IMR-90 (cell line): Measurements from ENCODE around the gene CYRIA. TPM values are rescaled to one million over a fixed set of nuclear protein-coding genes. Genes with fewer than 3 reads are reported as not detected.

ENCODE experiments used
- ATAC-seq: fragments of 200-7000 bp; cut with Tn5 transposase; 2 replicates; pipeline ENCODE4 v1.9.1; 2020; ENCODE audit warnings: low read depth, mild to moderate bottlenecking, moderate library complexity
- BruUV-seq: library from RNA; stranded (reverse); fragments of 400-500 nt; replicated peaks from 2 replicates; lab custom pipeline; 2021; lab: Mats Ljungman, UMichigan
- CTCF ChIA-PET: fragments of 300-600 bp; formaldehyde crosslinking; extraction: SDS; loops from one replicate; lab custom pipeline; 2021; ENCODE audit warnings: antibody characterized with exemption; lab: Yijun Ruan, JAX
- POLR2A ChIA-PET: fragments of 300-600 bp; sonication (Branson Sonifier 250); formaldehyde crosslinking; loops from one replicate; lab custom pipeline; 2022; ENCODE audit warnings: antibody characterized with exemption; ENCODE audit not compliant: unreplicated experiment; lab: Charles Lee
- DNase-seq: peaks from one replicate; pipeline ENCODE4 v3.0.0; 2013
- H2AFZ ChIP-seq: replicated peaks from 2 replicates; pipeline ENCODE3; 2013; ENCODE audit warnings: low read length, mild to moderate bottlenecking; ENCODE audit not compliant: poor library complexity
- H2AK5ac ChIP-seq: 2 replicates; pipeline ENCODE4 v1.6.1; 2013; ENCODE audit warnings: low read depth, low read length, inconsistent platforms
- H2AK9ac ChIP-seq: replicated peaks from 2 replicates; pipeline ENCODE3; 2013; ENCODE audit warnings: mild to moderate bottlenecking, low read depth, low read length, moderate library complexity; ENCODE audit not compliant: poor library complexity
- H2BK120ac ChIP-seq: 2 replicates; pipeline ENCODE4 v1.6.1; 2013; ENCODE audit warnings: low read depth, low read length, inconsistent platforms
- H2BK15ac ChIP-seq: 3 replicates; pipeline ENCODE4 v1.6.1; 2013; ENCODE audit warnings: low read depth, low read length, inconsistent platforms
- H2BK20ac ChIP-seq: 2 replicates; pipeline ENCODE4 v1.6.1; 2013; ENCODE audit warnings: low read depth, mild to moderate bottlenecking, inconsistent platforms, low read length, moderate library complexity
- H2BK5ac ChIP-seq: 2 replicates; pipeline ENCODE4 v1.6.1; 2013; ENCODE audit warnings: mild to moderate bottlenecking, low read depth, low read length, inconsistent platforms; ENCODE audit not compliant: poor library complexity, severe bottlenecking
- H3K14ac ChIP-seq: replicated peaks from 2 replicates; pipeline ENCODE4 v1.6.1; 2013; ENCODE audit warnings: low read depth, low read length, inconsistent platforms
- H3K18ac ChIP-seq: 2 replicates; pipeline ENCODE4 v1.6.1; 2013; ENCODE audit warnings: low read depth, low read length, control low read depth
- H3K23ac ChIP-seq: 2 replicates; pipeline ENCODE4 v1.6.1; 2013; ENCODE audit warnings: low read depth, low read length, inconsistent platforms
- H3K27ac ChIP-seq: 2 replicates; pipeline ENCODE4 v1.5.1; 2013; ENCODE audit warnings: mild to moderate bottlenecking, control low read depth, low read length; ENCODE audit not compliant: insufficient read depth
- H3K27me3 ChIP-seq: 2 replicates; pipeline ENCODE4 v1.6.1; 2013; ENCODE audit warnings: low read length; ENCODE audit not compliant: control insufficient read depth, insufficient read depth
- H3K36me3 ChIP-seq: 2 replicates; pipeline ENCODE4 v1.6.1; 2013; ENCODE audit warnings: low read length, mixed read lengths; ENCODE audit not compliant: control insufficient read depth, insufficient read depth
- H3K4ac ChIP-seq: 2 replicates; pipeline ENCODE4 v1.6.1; 2013; ENCODE audit warnings: low read depth, low read length, inconsistent platforms
- H3K4me1 ChIP-seq: 2 replicates; pipeline ENCODE4 v1.6.1; 2013; ENCODE audit warnings: low read length, mixed read lengths; ENCODE audit not compliant: control insufficient read depth, insufficient read depth
- H3K4me2 ChIP-seq: 2 replicates; pipeline ENCODE4 v1.6.1; 2013; ENCODE audit warnings: low read depth, mild to moderate bottlenecking, control low read depth, low read length, moderate library complexity
- H3K4me3 ChIP-seq: 2 replicates; pipeline ENCODE4 v1.5.1; 2013; ENCODE audit warnings: low read depth, mild to moderate bottlenecking, control low read depth, low read length, moderate library complexity; ENCODE audit not compliant: insufficient read depth
- H3K56ac ChIP-seq: 2 replicates; pipeline ENCODE4 v1.6.1; 2013; ENCODE audit warnings: low read length, inconsistent platforms; ENCODE audit not compliant: insufficient read depth; ENCODE audit errors: extremely low read depth
- H3K79me1 ChIP-seq, 2 experiments: 2 replicates each; pipeline ENCODE4 v1.6.1; 2013; ENCODE audit warnings: low read length in 2 of 2, inconsistent platforms in 1 of 2, low read depth in 1 of 2
- H3K9ac ChIP-seq: 2 replicates; pipeline ENCODE4 v1.6.1; 2013; ENCODE audit warnings: low read depth, low read length, control low read depth
- H3K9me1 ChIP-seq: 2 replicates; pipeline ENCODE4 v1.6.1; 2013; ENCODE audit warnings: low read length, inconsistent platforms; ENCODE audit not compliant: insufficient read depth
- H3K9me3 ChIP-seq: 2 replicates; pipeline ENCODE4 v1.6.1; 2013; ENCODE audit warnings: low read length; ENCODE audit not compliant: control insufficient read depth, insufficient read depth
- H4K20me1 ChIP-seq: 2 replicates; pipeline ENCODE4 v1.6.1; 2013; ENCODE audit warnings: low read length, inconsistent platforms; ENCODE audit not compliant: insufficient read depth
- H4K5ac ChIP-seq: 2 replicates; pipeline ENCODE4 v1.6.1; 2013; ENCODE audit warnings: mild to moderate bottlenecking, low read depth, low read length, control low read depth
- H4K8ac ChIP-seq, 2 experiments: 2 replicates each; pipeline ENCODE4 v1.6.1; 2013; ENCODE audit warnings: low read depth in 2 of 2, low read length in 2 of 2, control low read depth in 1 of 2, inconsistent platforms in 1 of 2
- H4K91ac ChIP-seq: 2 replicates; pipeline ENCODE4 v1.6.1; 2013; ENCODE audit warnings: low read depth, low read length, inconsistent platforms; ENCODE audit not compliant: insufficient read depth
- CEBPB ChIP-seq: IDR thresholded peaks from 2 replicates; pipeline ENCODE4 v1.6.1; 2012; ENCODE audit warnings: low read depth, low read length, improper control_type of control experiment
- CHD1 ChIP-seq: IDR thresholded peaks from 2 replicates; pipeline ENCODE4 v1.6.1; 2012; ENCODE audit warnings: low read depth, low read length, improper control_type of control experiment
- CTCF ChIP-seq: conservative IDR thresholded peaks from 2 replicates; pipeline ENCODE4 v1.5.1; 2012; ENCODE audit warnings: mild to moderate bottlenecking, low read depth, low read length, improper control_type of control experiment
- FOS ChIP-seq: fragments of 150-350 bp; IDR thresholded peaks from 2 replicates; pipeline ENCODE4 v1.6.1; 2016; ENCODE audit warnings: low read depth, low read length
- MAZ ChIP-seq: IDR thresholded peaks from 2 replicates; pipeline ENCODE4 v1.6.1; 2012; ENCODE audit warnings: low read depth, mild to moderate bottlenecking, low read length, improper control_type of control experiment, moderate library complexity, borderline replicate concordance
- MXI1 ChIP-seq: IDR thresholded peaks from 2 replicates; pipeline ENCODE4 v1.6.1; 2012; ENCODE audit warnings: low read depth, mild to moderate bottlenecking, low read length, moderate library complexity, borderline replicate concordance
- NFE2L2 ChIP-seq: fragments of 150-350 bp; IDR thresholded peaks from 2 replicates; pipeline ENCODE4 v1.6.1; 2016; ENCODE audit warnings: low read depth, mild to moderate bottlenecking, low read length
- POLR2A ChIP-seq: IDR thresholded peaks from 2 replicates; pipeline ENCODE4 v1.6.1; 2012; ENCODE audit warnings: mild to moderate bottlenecking, low read depth, low read length
- RAD21 ChIP-seq: IDR thresholded peaks from 2 replicates; pipeline ENCODE4 v1.6.1; 2012; ENCODE audit warnings: low read length, improper control_type of control experiment
- RFX5 ChIP-seq: IDR thresholded peaks from 2 replicates; pipeline ENCODE4 v1.8.0; 2012; ENCODE audit warnings: low read depth, mild to moderate bottlenecking, low read length, moderate library complexity
- SMC3 ChIP-seq: fragments of 150-350 bp; IDR thresholded peaks from 2 replicates; pipeline ENCODE4 v1.6.1; 2016; ENCODE audit warnings: low read depth, mild to moderate bottlenecking, antibody characterized with exemption, low read length, moderate library complexity
- USF2 ChIP-seq: fragments of 150-350 bp; IDR thresholded peaks from 2 replicates; pipeline ENCODE4 v1.6.1; 2017; ENCODE audit warnings: mild to moderate bottlenecking, antibody characterized with exemption, low read length, low read depth
- WGBS, 2 experiments: methylation state at CpG; one replicate each; pipeline versions ENCODE4 v1.1.5 to v1.1.7; 2013; ENCODE audit warnings: missing lambda C conversion rate in 2 of 2; ENCODE audit not compliant: insufficient read length in 1 of 2; ENCODE audit errors: extremely low coverage in 2 of 2; 5-methylcytosine and 5-hydroxymethylcytosine counted together
- dilution Hi-C: fragments of 300-500 bp; cut with HindIII; formaldehyde crosslinking; loops from one replicate; pipeline ENCODE4 v1.14.3; 2018; ENCODE audit warnings: low sequenced_read_pairs; ENCODE audit not compliant: unreplicated experiment
- in situ Hi-C: fragments of 300-500 bp; cut with MboI; formaldehyde crosslinking; loops from 3 replicates; pipeline ENCODE4 v1.14.3; 2019; ENCODE audit warnings: low sequenced_read_pairs, inconsistent platforms, mixed read lengths
- intact Hi-C: fragments of 100-400 bp; cut with micrococcal nuclease; formaldehyde crosslinking; loops from 2 replicates; pipeline ENCODE4 v1.10.0; 2022
- polyA plus RNA-seq, 3 experiments: library from polyadenylated mRNA; depleted of rRNA; stranded (reverse); fragments of >200 nt; gene quantifications; 2 replicates each; pipeline ENCODE4 v1.2.3, GENCODE V29; 2012; ENCODE audit warnings: low replicate concordance in 1 of 3
- total RNA-seq: library from RNA; depleted of rRNA; stranded (reverse); fragments of >200 nt; gene quantifications from 2 replicates; pipeline ENCODE4 v1.2.3, GENCODE V29; 2012
- TF ChIP-seq, protein P1 (sequence below): fragments of 150-350 bp; IDR thresholded peaks from 2 replicates; pipeline ENCODE4 v1.6.1; 2016; ENCODE audit warnings: low read depth, mild to moderate bottlenecking, low read length, moderate library complexity, borderline replicate concordance

CYRIA gene
- total and polyA plus RNA-seq, 2 of the 4 experiments (the other 2 are of a cell fraction), result 1.7 to 3.8 TPM

DNA sequence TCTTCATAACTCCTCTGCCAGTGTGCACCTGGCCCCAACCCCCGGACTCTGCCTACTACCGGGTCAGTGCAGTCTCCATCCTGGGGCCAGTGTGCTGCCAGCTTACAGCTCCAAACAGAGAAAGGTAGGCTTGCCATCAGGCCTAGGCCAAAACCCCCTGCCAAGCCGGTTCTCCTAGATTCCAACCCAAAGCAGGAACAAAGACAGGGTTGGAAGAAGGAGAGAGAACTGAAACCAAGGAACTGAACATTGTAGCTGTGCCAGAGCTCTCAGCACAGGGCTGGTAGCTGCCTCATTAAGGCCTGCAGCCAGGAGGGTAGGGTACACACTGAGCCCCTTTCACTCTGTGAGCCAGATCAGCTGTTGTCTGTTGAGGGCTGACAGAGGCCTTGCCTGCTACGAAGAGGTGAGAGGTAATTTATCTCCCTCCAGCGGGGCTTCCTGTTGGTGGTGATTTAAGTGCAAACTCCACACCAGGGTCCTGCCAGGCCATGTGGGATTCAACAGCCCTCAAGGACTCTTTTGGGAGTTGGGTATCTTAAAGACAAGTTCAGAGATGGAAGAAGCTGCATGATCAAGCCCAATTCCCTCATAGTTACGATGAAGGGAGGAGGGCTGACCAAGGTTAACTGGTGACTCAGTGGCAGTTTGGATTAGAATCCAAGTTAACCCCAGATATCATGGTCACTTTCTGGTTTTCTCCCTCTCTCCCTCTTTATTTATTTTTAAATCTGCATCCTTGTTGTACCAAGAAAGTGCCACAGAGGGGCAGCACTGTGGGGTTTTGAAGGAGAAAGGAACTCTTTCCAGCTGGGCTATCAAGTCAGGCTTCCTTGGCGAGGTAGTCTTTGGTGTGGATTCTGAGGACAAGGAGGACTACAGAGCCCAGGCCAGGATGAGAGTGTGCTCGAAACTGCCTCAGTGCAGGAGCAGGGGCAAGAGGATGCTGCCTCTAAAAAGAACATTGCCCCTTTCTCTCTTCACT, 48.1 kb downstream of the CYRIA start:
- ChIA-PET CTCF (interaction anchor here (0.5 to 3.5 kb wide), 5 partner anchors 8 to 139 kb away, joined by 3 to 17 read pairs (median 3); no protein-coding TSS in a partner anchor), POLR2A (no interaction called here)
- Histone ChIP-seq H3K56ac (no peak overlapping the region), H3K79me1 (no peaks in the 10 kb centered on the region), H4K91ac (no peak overlapping the region), H3K27me3 (no peaks in the 10 kb centered on the region), H3K18ac (no peak overlapping the region), H2BK15ac (no peak overlapping the region; the same call in 2 of the 3 replicates), H2AK9ac (no peak overlapping the region), H3K4me2 (no peak overlapping the region), H2AFZ (no peak overlapping the region), H4K5ac (no peak overlapping the region), H4K20me1 (no peaks in the 10 kb centered on the region), H3K36me3 (peaks cover 16% of the 10 kb centered on the region), H3K23ac (no peak overlapping the region), H3K4me3 (no peak overlapping the region), H3K14ac (no peak overlapping the region), H2BK120ac (no peak overlapping the region), H3K4ac (peak overlapping the region; percentile 13; the same call in 1 of the 2 replicates), H3K9me1 (no peaks in the 10 kb centered on the region; the same call in 1 of the 2 replicates), H4K8ac (no peak overlapping the region), H2AK5ac (no peak overlapping the region), H3K9ac (no peak overlapping the region), H3K27ac (no peak overlapping the region), H2BK5ac (no peak overlapping the region), H2BK20ac (no peak overlapping the region), H3K4me1 (peaks cover 21% of the 10 kb centered on the region), H3K9me3 (no peaks in the 10 kb centered on the region)
- intact Hi-C loops, result loop anchor here (1.0 to 5.0 kb wide), 3 partner anchors 47 to 690 kb away; partner anchors contain the start of gene CYRIA
- in situ Hi-C loops, result loop anchor here (5.0 kb wide), 1 partner anchor 140 kb away; no protein-coding TSS in a partner anchor
- ATAC-seq (peak; percentile 40), DNase-seq (peak; percentile 56)
- dilution Hi-C loops, result no loop called here
- BruUV-seq, result no TSS peak
- WGBS, 2 experiments, result no CpG with 5 or more reads among the region's 8 CpGs
- TF ChIP-seq POLR2A (no peak), MXI1 (no peak), CEBPB (no peak), RFX5 (no peak), NFE2L2 (no peak), FOS (no peak), CHD1 (no peak), SMC3 (peak; percentile 78), MAZ (no peak), USF2 (no peak), CTCF (peak; percentile 67), RAD21 (peak; percentile 70)
- TF ChIP-seq, protein P1, sequence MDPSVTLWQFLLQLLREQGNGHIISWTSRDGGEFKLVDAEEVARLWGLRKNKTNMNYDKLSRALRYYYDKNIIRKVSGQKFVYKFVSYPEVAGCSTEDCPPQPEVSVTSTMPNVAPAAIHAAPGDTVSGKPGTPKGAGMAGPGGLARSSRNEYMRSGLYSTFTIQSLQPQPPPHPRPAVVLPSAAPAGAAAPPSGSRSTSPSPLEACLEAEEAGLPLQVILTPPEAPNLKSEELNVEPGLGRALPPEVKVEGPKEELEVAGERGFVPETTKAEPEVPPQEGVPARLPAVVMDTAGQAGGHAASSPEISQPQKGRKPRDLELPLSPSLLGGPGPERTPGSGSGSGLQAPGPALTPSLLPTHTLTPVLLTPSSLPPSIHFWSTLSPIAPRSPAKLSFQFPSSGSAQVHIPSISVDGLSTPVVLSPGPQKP, result no peak
